Mucosa of descending colon (tissue), 3 donors: ENCODE data around the gene ACOT2. TPM values are rescaled to one million over a fixed set of nuclear protein-coding genes. Genes with fewer than 3 reads are reported as not detected.
"Not testable (repeated sequence)": the region's sequence is repeated elsewhere in the genome, so short reads cannot be mapped to it uniquely, and the experiment has no call there.

ENCODE experiments used
- ATAC-seq: fragments of 200-7000 bp; cut with Tn5 transposase; one replicate; pipeline ENCODE4 v1.9.1; 2020; ENCODE audit warnings: mild to moderate bottlenecking, moderate library complexity
- DNase-seq, 3 donors: peaks; one replicate each; pipeline ENCODE4 v3.0.0-alpha.2; 2020
- H3K36me3 ChIP-seq: fragments of 200-600 bp; one replicate; pipeline ENCODE4 v1.8.0; 2021; ENCODE audit warnings: low read depth, mild to moderate bottlenecking
- H3K4me1 ChIP-seq: fragments of 200-600 bp; one replicate; pipeline ENCODE4 v1.8.0; 2021; ENCODE audit warnings: low read depth, mild to moderate bottlenecking
- H3K4me3 ChIP-seq: fragments of 200-600 bp; one replicate; pipeline ENCODE4 v1.8.0; 2021; ENCODE audit warnings: mild to moderate bottlenecking
- H3K9me3 ChIP-seq: fragments of 200-600 bp; one replicate; pipeline ENCODE4 v1.8.0; 2021; ENCODE audit warnings: mild to moderate bottlenecking
- intact Hi-C, 2 donors: fragments of 100-400 bp; cut with DNase I in 1 of 2; cut with micrococcal nuclease in 1 of 2; formaldehyde crosslinking; loops; one replicate each; pipeline versions ENCODE4 v1.11.0 to v1.11.1; 2022; cut with DNase I, micrococcal nuclease
- total RNA-seq, 3 donors: library from RNA; stranded (reverse); fragmentation: NEBNext Ultra II Directional in 2 of 3; extraction: Animal tissue kit (Norgen Biotek cat#: 25700) in 2 of 3; gene quantifications; one replicate each; pipeline versions ENCODE4 v1.2.1 to v1.2.4, GENCODE V29; 2021 to 2023
- TF ChIP-seq, protein P1 (sequence below): fragments of 200-600 bp; IDR thresholded peaks from one replicate; pipeline ENCODE4 v1.8.0; 2022; ENCODE audit warnings: antibody characterized with exemption, mild to moderate bottlenecking
- donor health status: DM: no; HTN: no; CAD: no; lungs with moderate emphysema.
- donor health status: DM: no; HTN: no; CAD: no.
- donor health status: DM: no; HTN: yes; CAD: no.

The ACOT2 gene
- total RNA-seq, 3 donors from 2014 or later: 18.8 to 60.7 (median 50.0) TPM

- TF ChIP-seq, protein P1, sequence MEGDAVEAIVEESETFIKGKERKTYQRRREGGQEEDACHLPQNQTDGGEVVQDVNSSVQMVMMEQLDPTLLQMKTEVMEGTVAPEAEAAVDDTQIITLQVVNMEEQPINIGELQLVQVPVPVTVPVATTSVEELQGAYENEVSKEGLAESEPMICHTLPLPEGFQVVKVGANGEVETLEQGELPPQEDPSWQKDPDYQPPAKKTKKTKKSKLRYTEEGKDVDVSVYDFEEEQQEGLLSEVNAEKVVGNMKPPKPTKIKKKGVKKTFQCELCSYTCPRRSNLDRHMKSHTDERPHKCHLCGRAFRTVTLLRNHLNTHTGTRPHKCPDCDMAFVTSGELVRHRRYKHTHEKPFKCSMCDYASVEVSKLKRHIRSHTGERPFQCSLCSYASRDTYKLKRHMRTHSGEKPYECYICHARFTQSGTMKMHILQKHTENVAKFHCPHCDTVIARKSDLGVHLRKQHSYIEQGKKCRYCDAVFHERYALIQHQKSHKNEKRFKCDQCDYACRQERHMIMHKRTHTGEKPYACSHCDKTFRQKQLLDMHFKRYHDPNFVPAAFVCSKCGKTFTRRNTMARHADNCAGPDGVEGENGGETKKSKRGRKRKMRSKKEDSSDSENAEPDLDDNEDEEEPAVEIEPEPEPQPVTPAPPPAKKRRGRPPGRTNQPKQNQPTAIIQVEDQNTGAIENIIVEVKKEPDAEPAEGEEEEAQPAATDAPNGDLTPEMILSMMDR: no peak
- DNase-seq (no peak), ATAC-seq (no peak)
- no peaks in the 10 kb centered on the region for H3K9me3 ChIP-seq
- intact Hi-C loops: no loop called here
- H3K36me3 ChIP-seq: no peaks in the 10 kb centered on the region
- no peak overlapping the region for H3K4me3 ChIP-seq
- no peaks in the 10 kb centered on the region for H3K4me1 ChIP-seq
Observed at GRCh38 chr14:73576391-73576790, 7.4 kb downstream of the ACOT2 start.

- intact Hi-C loops, H3K9me3 ChIP-seq, H3K4me3 ChIP-seq, DNase-seq, H3K4me1 ChIP-seq, ATAC-seq, H3K36me3 ChIP-seq: not testable (repeated sequence)
Observed at GRCh38 chr14:73577214-73577613, 8.2 kb downstream of the ACOT2 start.

GRCh38 chr14:73582102-73582979, 13.3 kb downstream of the ACOT2 start:
- intact Hi-C loops, ATAC-seq, H3K4me3 ChIP-seq, H3K4me1 ChIP-seq, DNase-seq, H3K9me3 ChIP-seq, H3K36me3 ChIP-seq: not testable (repeated sequence)

DNA sequence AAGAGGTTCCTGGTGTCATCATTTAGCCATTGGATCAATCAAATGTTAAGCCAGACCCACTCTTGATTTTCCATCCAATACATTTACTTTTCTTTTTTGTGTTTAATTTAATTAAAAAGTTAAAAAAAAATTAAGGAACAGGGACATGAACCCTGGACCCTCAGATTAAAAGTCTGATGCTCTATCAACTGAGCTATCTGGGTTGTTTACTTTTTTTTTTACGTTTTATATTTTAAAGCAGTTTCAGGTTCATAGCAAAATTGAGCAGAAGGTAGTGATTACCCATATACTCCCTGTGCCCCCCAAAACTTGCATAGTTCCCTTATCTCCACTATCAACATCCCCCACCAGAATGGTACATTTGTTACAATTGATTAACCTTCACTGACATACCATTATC, 19.7 kb downstream of the ACOT2 start:
- ATAC-seq (no peak), DNase-seq (no peak)
- Histone ChIP-seq H3K9me3 (no peaks in the 10 kb centered on the region), H3K4me1 (peaks cover 5% of the 10 kb centered on the region), H3K36me3 (no peaks in the 10 kb centered on the region), H3K4me3 (no peak overlapping the region)
- intact Hi-C loops: no loop called here
- TF ChIP-seq, protein P1: no peak

DNA sequence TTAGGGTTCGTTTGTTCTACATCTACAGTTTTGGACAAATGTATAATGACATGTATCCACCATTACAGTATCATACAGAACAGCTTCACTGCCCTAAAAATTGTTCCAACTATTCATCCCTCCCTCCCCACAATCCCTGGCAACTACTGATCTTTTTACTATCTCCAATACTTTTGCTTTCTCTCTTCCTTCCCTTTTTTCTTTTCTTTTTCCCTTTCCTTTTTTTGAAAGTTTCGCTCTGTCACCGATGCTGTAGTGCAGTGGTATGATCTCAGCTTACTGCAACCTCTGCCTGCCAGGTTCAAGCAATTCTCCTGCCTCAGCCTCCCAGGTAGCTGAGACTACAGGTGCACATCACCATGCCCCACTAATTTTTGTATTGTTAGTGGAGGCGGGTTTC, 20.1 kb downstream of the ACOT2 start:
- no peaks in the 10 kb centered on the region for H3K36me3 ChIP-seq
- DNase-seq (no peak), ATAC-seq (no peak)
- peaks cover 5% of the 10 kb centered on the region for H3K4me1 ChIP-seq
- no peak overlapping the region for H3K4me3 ChIP-seq
- H3K9me3 ChIP-seq: no peaks in the 10 kb centered on the region
- intact Hi-C loops: no loop called here
- TF ChIP-seq, protein P1: no peak

DNA sequence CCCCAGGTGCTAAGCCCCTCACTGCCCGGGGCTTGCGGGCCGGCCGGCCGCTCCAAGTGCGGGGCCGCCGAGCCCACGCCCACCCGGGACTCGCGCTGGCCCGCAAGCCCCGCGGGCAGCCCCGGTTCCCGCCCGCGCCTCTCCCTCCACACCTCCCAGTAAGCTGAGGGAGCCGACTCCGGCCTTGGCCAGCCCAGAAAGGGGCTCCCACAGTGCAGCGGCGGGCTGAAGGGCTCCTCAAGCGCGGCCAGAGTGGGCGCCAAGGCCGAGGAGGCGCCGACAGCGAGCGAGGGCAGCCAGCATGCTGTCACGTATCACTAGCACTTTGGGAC, 21.6 kb downstream of the ACOT2 start:
- intact Hi-C loops, ATAC-seq, H3K9me3 ChIP-seq, H3K4me1 ChIP-seq, H3K36me3 ChIP-seq, H3K4me3 ChIP-seq, DNase-seq: not testable (repeated sequence)

DNA sequence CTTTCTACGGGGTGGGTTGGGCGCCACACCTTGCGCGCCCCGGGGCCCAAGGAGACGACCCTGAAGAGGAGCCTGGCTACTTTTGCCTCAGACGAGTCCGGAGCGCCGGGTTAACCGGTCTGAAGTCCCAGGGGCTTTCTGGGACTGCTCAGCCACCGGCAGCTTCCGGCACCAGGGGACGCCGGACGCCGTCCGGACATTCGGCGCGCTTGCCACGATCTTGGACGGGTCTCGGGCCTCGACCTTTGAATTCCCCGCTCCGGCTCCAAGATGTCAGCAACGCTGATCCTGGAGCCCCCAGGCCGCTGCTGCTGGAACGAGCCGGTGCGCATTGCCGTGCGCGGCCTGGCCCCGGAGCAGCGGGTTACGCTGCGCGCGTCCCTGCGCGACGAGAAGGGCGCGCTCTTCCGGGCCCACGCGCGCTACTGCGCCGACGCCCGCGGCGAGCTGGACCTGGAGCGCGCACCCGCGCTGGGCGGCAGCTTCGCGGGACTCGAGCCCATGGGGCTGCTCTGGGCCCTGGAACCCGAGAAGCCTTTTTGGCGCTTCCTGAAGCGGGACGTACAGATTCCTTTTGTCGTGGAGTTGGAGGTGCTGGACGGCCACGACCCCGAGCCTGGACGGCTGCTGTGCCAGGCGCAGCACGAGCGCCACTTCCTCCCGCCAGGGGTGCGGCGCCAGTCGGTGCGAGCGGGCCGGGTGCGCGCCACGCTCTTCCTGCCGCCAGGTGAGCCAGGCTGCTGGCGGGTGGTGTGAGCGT, 22.9 kb downstream of the ACOT2 start, which contains the start of gene ACOT4:
TSS of gene ACOT4 (plus strand) at position 184 of the 760 bp plus-strand sequence. CDS start at position 271, 87 bp downstream.
- TF ChIP-seq, protein P1: peak; percentile 8

More for the DNA sequence above, 22.9 kb downstream of the ACOT2 start, which contains the start of gene ACOT4:
- DNase-seq: peak; percentile 50 to 76 (median 69)
- Histone ChIP-seq H3K4me1 (peaks cover 5% of the 10 kb centered on the region), H3K9me3 (no peaks in the 10 kb centered on the region), H3K36me3 (no peaks in the 10 kb centered on the region), H3K4me3 (peak within 1 kb of the TSS; percentile 44)
- intact Hi-C loops: no loop called here
- ATAC-seq: peak; percentile 97
